Testis (tissue), 3 donors: Measurements from ENCODE around the gene PER1. TPM values are rescaled to one million over a fixed set of nuclear protein-coding genes. Genes with fewer than 3 reads are reported as not detected.

Source experiments
- DNase-seq: peaks from one replicate; pipeline ENCODE4 v3.0.0-alpha.2; 2019
- H3K27ac ChIP-seq, 2 donors: fragments of 200-600 bp; sonication (generic); one replicate each; pipeline ENCODE4 v1.5.1; 2019
- H3K27me3 ChIP-seq: fragments of 200-600 bp; sonication (generic); one replicate; pipeline ENCODE4 v1.5.1; 2019
- H3K36me3 ChIP-seq: fragments of 200-600 bp; sonication (generic); one replicate; pipeline ENCODE4 v1.5.1; 2017; ENCODE audit warnings: low read depth; ENCODE audit errors: missing control alignments
- H3K4me1 ChIP-seq: fragments of 200-600 bp; sonication (generic); one replicate; pipeline ENCODE4 v1.5.1; 2019
- H3K4me3 ChIP-seq, 2 donors: fragments of 200-600 bp; sonication (generic); one replicate each; pipeline ENCODE4 v1.5.1; 2017 to 2019
- H3K9me3 ChIP-seq: fragments of 200-600 bp; sonication (generic); one replicate; pipeline ENCODE4 v1.5.1; 2017
- POLR2A ChIP-seq: fragments of 450-650 bp; IDR thresholded peaks from one replicate; pipeline ENCODE4 v1.6.1; 2017; ENCODE audit warnings: antibody characterized with exemption, mild to moderate bottlenecking, moderate library complexity
- WGBS, 2 donors: methylation state at CpG; one replicate each; pipeline ENCODE4 v1.1.5; 2018; 5-methylcytosine and 5-hydroxymethylcytosine counted together
- intact Hi-C: fragments of 100-400 bp; cut with DNase I; formaldehyde crosslinking; loops from one replicate; pipeline ENCODE4 v1.15.1; 2023; ENCODE audit warnings: low total_unique reads
- polyA plus RNA-seq: library from polyadenylated mRNA; stranded (reverse); fragments of 350-450 nt; fragmentation: Illumina TruSeq; extraction: RNeasy Lipid Tissue Mini Kit (QIAGEN cat#74804); gene quantifications from one replicate; pipeline ENCODE4 v1.2.3, GENCODE V29; 2014; ENCODE audit warnings: low read depth, low replicate concordance; ENCODE audit not compliant: insufficient read depth
- total RNA-seq, 2 donors: library from RNA; depleted of rRNA; stranded (reverse); fragments of >200 nt; gene quantifications; one replicate each; pipeline ENCODE4 v1.2.3, GENCODE V29; 2016
- TF ChIP-seq, protein P1 (sequence below), 3 experiments: fragments of 450-650 bp in 2 of 3; fragments of 200-600 bp in 1 of 3; sonication (generic) in 1 of 3; IDR thresholded peaks; one replicate each; pipeline ENCODE4 v1.5.1; 2016 to 2019; ENCODE audit warnings: antibody characterized with exemption in 3 of 3, mild to moderate bottlenecking in 2 of 3, moderate library complexity in 1 of 3

The PER1 gene
- total and polyA plus RNA-seq, 3 donors from 2014 or later: 55.1 to 119 (median 96.0) TPM

DNA sequence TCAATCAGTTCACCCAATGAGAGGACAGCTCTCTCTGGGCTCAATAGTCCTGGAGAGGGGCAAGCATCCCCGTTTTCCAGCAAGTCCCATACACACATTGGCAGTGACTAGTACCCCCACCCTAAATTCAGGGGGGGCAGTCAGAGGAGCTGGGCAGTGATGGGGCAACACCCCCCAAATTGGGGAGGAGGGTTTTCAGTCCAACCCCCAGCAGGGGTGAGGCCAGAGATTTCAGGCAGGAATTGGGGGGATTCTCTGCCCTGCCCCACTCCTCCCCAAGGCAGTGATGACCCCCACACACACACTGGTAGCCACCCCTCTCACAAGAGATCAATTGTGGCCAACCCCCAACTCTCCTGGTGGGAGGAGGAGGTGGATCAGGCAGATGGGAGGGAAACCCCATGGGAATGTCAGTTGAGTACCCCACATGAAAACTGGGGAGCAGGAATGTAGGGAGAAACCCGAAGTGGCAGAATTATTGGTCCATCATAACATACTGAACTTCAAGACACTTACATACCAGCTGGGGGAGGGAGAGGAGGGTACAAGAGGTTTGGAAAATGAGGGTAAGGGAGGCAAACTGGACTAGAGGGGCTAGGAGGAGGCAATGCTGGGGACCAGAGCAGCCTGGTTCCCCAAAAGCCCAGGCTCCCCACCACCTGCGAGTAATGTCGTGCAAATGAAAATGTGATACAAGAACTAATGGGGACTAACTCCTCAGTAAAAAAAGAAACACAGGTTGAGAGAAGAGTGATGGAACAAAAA, 7.4 kb upstream of the PER1 start:
- TF ChIP-seq POLR2A: no peak
- TF ChIP-seq, protein P1, sequence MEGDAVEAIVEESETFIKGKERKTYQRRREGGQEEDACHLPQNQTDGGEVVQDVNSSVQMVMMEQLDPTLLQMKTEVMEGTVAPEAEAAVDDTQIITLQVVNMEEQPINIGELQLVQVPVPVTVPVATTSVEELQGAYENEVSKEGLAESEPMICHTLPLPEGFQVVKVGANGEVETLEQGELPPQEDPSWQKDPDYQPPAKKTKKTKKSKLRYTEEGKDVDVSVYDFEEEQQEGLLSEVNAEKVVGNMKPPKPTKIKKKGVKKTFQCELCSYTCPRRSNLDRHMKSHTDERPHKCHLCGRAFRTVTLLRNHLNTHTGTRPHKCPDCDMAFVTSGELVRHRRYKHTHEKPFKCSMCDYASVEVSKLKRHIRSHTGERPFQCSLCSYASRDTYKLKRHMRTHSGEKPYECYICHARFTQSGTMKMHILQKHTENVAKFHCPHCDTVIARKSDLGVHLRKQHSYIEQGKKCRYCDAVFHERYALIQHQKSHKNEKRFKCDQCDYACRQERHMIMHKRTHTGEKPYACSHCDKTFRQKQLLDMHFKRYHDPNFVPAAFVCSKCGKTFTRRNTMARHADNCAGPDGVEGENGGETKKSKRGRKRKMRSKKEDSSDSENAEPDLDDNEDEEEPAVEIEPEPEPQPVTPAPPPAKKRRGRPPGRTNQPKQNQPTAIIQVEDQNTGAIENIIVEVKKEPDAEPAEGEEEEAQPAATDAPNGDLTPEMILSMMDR (IDR thresholded peaks at IDR 0.05): no peak
- H3K4me3 ChIP-seq: no peak overlapping the region
- H3K9me3 ChIP-seq: no peaks in the 10 kb centered on the region
- intact Hi-C loops: no loop called here
- peak overlapping the region; percentile 100 for H3K27ac ChIP-seq
- peaks cover 44% of the 10 kb centered on the region for H3K4me1 ChIP-seq
- DNase-seq: no peak
- WGBS, 2 donors: 66 to 72% methylated on average over 4 of the region's 4 CpGs
- no peaks in the 10 kb centered on the region for H3K27me3 ChIP-seq
- no peaks in the 10 kb centered on the region for H3K36me3 ChIP-seq

DNA sequence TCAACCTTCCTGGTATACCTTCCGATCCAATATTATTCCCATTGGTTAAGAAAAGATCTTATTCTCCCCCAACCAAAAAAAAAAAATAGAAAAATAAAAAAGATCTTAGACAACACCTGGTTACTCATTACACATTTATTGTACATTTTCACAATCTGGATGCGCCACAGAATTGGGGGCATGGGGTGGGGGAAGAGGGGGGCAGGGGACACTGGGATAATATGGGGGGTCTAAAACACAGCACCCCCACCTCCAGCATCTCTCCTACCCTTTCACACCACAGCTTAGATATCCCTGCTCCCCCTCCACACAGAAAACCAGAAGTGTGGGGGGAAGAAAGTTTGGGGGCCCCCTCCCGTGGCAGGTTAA, 6.8 kb upstream of the PER1 start:
- 54 to 59% methylated on average over 3 of the region's 3 CpGs for WGBS, 2 donors
- no peaks in the 10 kb centered on the region for H3K27me3 ChIP-seq
- TF ChIP-seq, protein P1 (IDR thresholded peaks at IDR 0.05): no peak
- no peak for TF ChIP-seq POLR2A
- H3K36me3 ChIP-seq: no peaks in the 10 kb centered on the region
- no peaks in the 10 kb centered on the region for H3K9me3 ChIP-seq
- no peak overlapping the region for H3K4me3 ChIP-seq
- peak overlapping the region; percentile 100 for H3K27ac ChIP-seq
- DNase-seq: no peak
- peaks cover 42% of the 10 kb centered on the region for H3K4me1 ChIP-seq
- intact Hi-C loops: no loop called here

- intact Hi-C loops: no loop called here
- peak; percentile 96 for DNase-seq
- Histone ChIP-seq H3K27me3 (no peaks in the 10 kb centered on the region), H3K4me3 (no peak overlapping the region), H3K4me1 (peaks cover 42% of the 10 kb centered on the region), H3K27ac (peak overlapping the region; percentile 100), H3K36me3 (no peaks in the 10 kb centered on the region), H3K9me3 (no peaks in the 10 kb centered on the region)
- TF ChIP-seq, protein P1 (IDR thresholded peaks at IDR 0.05): peak; percentile 92 to 98 (median 95)
- TF ChIP-seq POLR2A: no peak
- 31% methylated on average over 20 of the region's 20 CpGs for WGBS, 2 donors
These were observed 6.2 kb upstream of the PER1 start for GRCh38 chr17:8158267-8159031.

DNA sequence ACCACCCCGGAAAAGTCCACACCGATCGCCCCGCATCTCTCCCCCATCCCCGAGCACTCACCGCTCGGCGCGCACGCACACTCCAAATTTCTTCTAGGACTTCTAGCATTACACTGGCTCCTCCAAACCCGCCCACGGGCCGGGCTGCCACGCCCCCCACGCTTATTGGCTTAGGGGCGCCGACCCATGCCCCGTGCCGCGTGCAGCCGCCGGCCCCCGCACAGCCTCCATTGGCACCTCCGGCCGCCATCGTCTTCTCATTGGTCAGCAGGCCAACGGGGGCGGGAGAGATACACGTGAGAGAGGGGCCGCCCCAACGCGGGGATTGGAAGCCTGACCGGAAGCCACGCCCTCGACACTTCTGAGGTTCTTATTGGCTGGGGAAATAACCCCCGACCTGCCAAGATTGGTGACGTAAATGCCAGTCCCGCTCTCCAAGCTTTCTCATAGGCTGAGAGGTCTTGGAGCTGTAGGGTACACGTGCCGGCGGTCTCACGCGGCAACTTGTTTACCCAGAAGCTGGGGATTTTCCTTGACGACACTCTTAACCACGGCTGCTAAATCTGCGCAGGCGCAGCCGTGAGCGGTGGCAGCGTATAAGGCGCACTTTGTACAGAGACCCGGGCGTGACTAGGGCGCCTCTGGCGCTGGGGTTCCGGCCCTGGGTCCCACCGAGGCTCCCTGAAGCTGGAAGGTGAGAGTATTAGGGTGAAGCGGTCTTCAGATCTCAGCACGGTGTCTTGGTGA, 4.2 kb upstream of the PER1 start:
- WGBS, 2 donors: 0% methylated on average over 44 to 59 of the region's 59 CpGs
- DNase-seq: peak; percentile 99
- intact Hi-C loops: no loop called here
- peak; percentile 98 for TF ChIP-seq POLR2A
- TF ChIP-seq, protein P1 (IDR thresholded peaks at IDR 0.05): no peak
- H3K4me1 ChIP-seq: peaks cover 42% of the 10 kb centered on the region
- peak overlapping the region; percentile 95 to 99 for H3K4me3 ChIP-seq
- H3K36me3 ChIP-seq: no peaks in the 10 kb centered on the region
- no peaks in the 10 kb centered on the region for H3K27me3 ChIP-seq
- peak overlapping the region; percentile 100 for H3K27ac ChIP-seq
- no peaks in the 10 kb centered on the region for H3K9me3 ChIP-seq
